Heart right ventricle (tissue), 16 donors: ENCODE measurements around the gene ALKAL2. TPM values are rescaled to one million over a fixed set of nuclear protein-coding genes. Genes with fewer than 3 reads are reported as not detected.

ENCODE experiments used
- ATAC-seq, 8 donors: fragments of 200-7000 bp; cut with Tn5 transposase; one replicate each; pipeline ENCODE4 v1.9.1; 2020; ENCODE audit warnings: mild to moderate bottlenecking in 8 of 8, moderate library complexity in 8 of 8, moderate number of reproducible peaks in 1 of 8
- DNase-seq, 2 donors: peaks; one replicate each; pipeline ENCODE4 v3.0.0-alpha.2; 2020
- H3K27ac ChIP-seq, 10 donors: fragments of 200-600 bp; sonication (generic) in 2 of 10; one replicate each; pipeline versions ENCODE4 v1.5.0 to v1.8.0; 2020 to 2022; ENCODE audit warnings: mild to moderate bottlenecking in 3 of 10
- H3K27me3 ChIP-seq, 7 donors: fragments of 200-600 bp; one replicate each; pipeline ENCODE4 v1.8.0; 2021 to 2022; ENCODE audit warnings: mild to moderate bottlenecking in 2 of 7
- H3K36me3 ChIP-seq, 9 donors: fragments of 200-600 bp; sonication (generic) in 1 of 9; one replicate each; pipeline versions ENCODE4 v1.5.0 to v1.8.0; 2020 to 2022; ENCODE audit warnings: mild to moderate bottlenecking in 2 of 9
- H3K4me1 ChIP-seq, 9 donors: fragments of 200-600 bp; sonication (generic) in 1 of 9; one replicate each; pipeline versions ENCODE4 v1.5.0 to v1.8.0; 2020 to 2022; ENCODE audit warnings: mild to moderate bottlenecking in 4 of 9
- H3K4me3 ChIP-seq, 10 donors: fragments of 200-600 bp; sonication (generic) in 2 of 10; one replicate each; pipeline versions ENCODE4 v1.5.0 to v1.8.0; 2020 to 2022; ENCODE audit warnings: mild to moderate bottlenecking in 7 of 10, moderate library complexity in 2 of 10
- H3K9me3 ChIP-seq, 11 donors: fragments of 200-600 bp in 10 of 11; sonication (generic) in 2 of 11; one replicate each; pipeline versions ENCODE4 v1.5.0 to v1.8.0; 2013 to 2022; ENCODE audit warnings: mild to moderate bottlenecking in 2 of 11, control low read depth in 1 of 11, moderate library complexity in 1 of 11
- CTCF ChIP-seq, 9 donors: fragments of 200-600 bp; sonication (generic) in 2 of 9; IDR thresholded peaks; one replicate each; pipeline versions ENCODE4 v1.5.0 to v1.8.0; 2021 to 2022; ENCODE audit warnings: antibody characterized with exemption in 9 of 9, mild to moderate bottlenecking in 5 of 9, moderate library complexity in 1 of 9
- WGBS, 2 donors: extraction: QIAGEN DNeasy Blood & Tissue Kit; methylation state at CpG; one replicate each; pipeline ENCODE4 v1.1.7; 2013; ENCODE audit warnings: inconsistent platforms in 1 of 2; 5-methylcytosine and 5-hydroxymethylcytosine counted together
- intact Hi-C, 10 donors: fragments of 100-400 bp; cut with DNase I; formaldehyde crosslinking; loops; one replicate each; pipeline versions ENCODE4 v1.11.1 to v1.14.2; 2022
- polyA plus RNA-seq, 2 donors: library from polyadenylated mRNA; stranded (reverse); fragments of 200-250 nt; gene quantifications; one replicate each; pipeline ENCODE4 v1.2.3, GENCODE V29; 2013
- total RNA-seq, 10 donors: library from RNA; stranded (reverse); fragmentation: NEBNext Ultra II Directional in 3 of 10; extraction: Animal tissue kit (Norgen Biotek cat#: 25700) in 3 of 10; gene quantifications; one replicate each; pipeline versions ENCODE4 v1.2.1 to v1.2.4, GENCODE V29; 2021 to 2023
- donor health status: Arrhythmogenic right ventricular cardiomyopathy.
- donor health status: ischemic (EF 13 %, LVEDD 7.1; RV severe dilation, severe dysfunction).
- donor health status: healthy with polysubstance abuse.
- donor health status: DM: no; HTN: yes; CAD: no.
- donor health status: DM: no; HTN: no; CAD: no.
- donor health status: ischemic (EF 25% LVEDD 6.9; RV normal size, moderate dysfunction).
- donor health status: ischemic (EF 25% LVEDD 5.7; RV mildly dilated, moderate dysfunction).
- donor health status: healthy.
- donor health status: DM: yes; HTN: yes; CAD: no.
- donor health status: Ischemic cardiomyopathy.
- donor health status: ischemic (EF 35%, LVEDD 5.7; RV mildly dilated, moderate dysfunction).
- donor health status: nonischemic (EF 11% LVEDD 7.7; RV severe dilation, severe dysfunction).
- donor health status: DM: yes; HTN: yes; CAD: no.
- donor health status: PGD.
- donor health status: ischemic (EF 29% LVEDD 5.4; RV normal size, mild dysfunction).
- donor health status: nonischemic (EF 23%, LVEDD 6.1; RV moderate dilation, normal function).

ALKAL2 gene
- total and polyA plus RNA-seq, 12 donors = 0.23 to 7.9 (median 1.3) TPM; not detected in 1

GRCh38 chr2:275466-275865 is 12.4 kb downstream of the ALKAL2 start:
- no peak for DNase-seq
- peaks cover 0 to 94% (median 19%) of the 10 kb centered on the region in 9 donors for H3K36me3 ChIP-seq
- H3K27me3 ChIP-seq = no peaks in the 10 kb centered on the region
- TF ChIP-seq CTCF (IDR thresholded peaks at IDR 0.05) = no peak
- H3K27ac ChIP-seq = no peak overlapping the region
- 87 to 89% methylated on average over 6 of the region's 6 CpGs for WGBS, 2 donors
- intact Hi-C loops = no loop called here
- H3K4me3 ChIP-seq = no peak overlapping the region
- no peak for ATAC-seq
- no peaks in the 10 kb centered on the region for H3K9me3 ChIP-seq
- peaks cover 0 to 8% (median 0%) of the 10 kb centered on the region in 9 donors for H3K4me1 ChIP-seq

- Histone ChIP-seq H3K36me3 (peaks cover 0 to 84% (median 19%) of the 10 kb centered on the region in 9 donors), H3K9me3 (no peaks in the 10 kb centered on the region), H3K27me3 (no peaks in the 10 kb centered on the region), H3K4me1 (peaks cover 0 to 10% (median under 1%) of the 10 kb centered on the region in 9 donors), H3K27ac (no peak overlapping the region), H3K4me3 (no peak overlapping the region)
- DNase-seq = no peak
- no peak for TF ChIP-seq CTCF (IDR thresholded peaks at IDR 0.05)
- WGBS, 2 donors = 92 to 97% methylated on average over 3 of the region's 3 CpGs
- intact Hi-C loops = no loop called here
- no peak for ATAC-seq
Measured at GRCh38 chr2:274503-274902, 13.4 kb downstream of the ALKAL2 start.

GRCh38 chr2:273333-273732 is 14.6 kb downstream of the ALKAL2 start:
- no peak for DNase-seq
- Histone ChIP-seq H3K4me3 (no peak overlapping the region), H3K36me3 (peaks cover 0 to 73% (median 15%) of the 10 kb centered on the region in 9 donors), H3K27ac (no peak overlapping the region), H3K9me3 (no peaks in the 10 kb centered on the region), H3K4me1 (peaks cover 0 to 22% (median 9%) of the 10 kb centered on the region in 9 donors), H3K27me3 (no peaks in the 10 kb centered on the region)
- no peak for TF ChIP-seq CTCF (IDR thresholded peaks at IDR 0.05)
- no peak for ATAC-seq
- WGBS, 2 donors = 75 to 78% methylated on average over 6 of the region's 6 CpGs
- intact Hi-C loops = no loop called here

- Histone ChIP-seq H3K27me3 (no peaks in the 10 kb centered on the region), H3K27ac (no peak overlapping the region), H3K36me3 (peaks cover 0 to 58% (median 10%) of the 10 kb centered on the region in 9 donors), H3K4me1 (peaks cover 0 to 30% (median 9%) of the 10 kb centered on the region in 9 donors), H3K4me3 (no peak overlapping the region), H3K9me3 (no peaks in the 10 kb centered on the region)
- ATAC-seq (no peak), DNase-seq (no peak)
- WGBS, 2 donors = 91 to 94% methylated on average over 12 of the region's 12 CpGs
- intact Hi-C loops = no loop called here
- no peak for TF ChIP-seq CTCF (IDR thresholded peaks at IDR 0.05)
Measured at GRCh38 chr2:271917-272316, 16.0 kb downstream of the ALKAL2 start.
